Testis (tissue), 3 donors: ENCODE results near the gene AK4. TPM values are rescaled to one million over a fixed set of nuclear protein-coding genes. Genes with fewer than 3 reads are reported as not detected.
"Not testable (repeated sequence)": the region's sequence is repeated elsewhere in the genome, so short reads cannot be mapped to it uniquely, and the experiment has no call there.

Experiments used
- DNase-seq: peaks from one replicate; pipeline ENCODE4 v3.0.0-alpha.2; 2019
- H3K27ac ChIP-seq, 2 donors: fragments of 200-600 bp; sonication (generic); one replicate each; pipeline ENCODE4 v1.5.1; 2019
- H3K27me3 ChIP-seq: fragments of 200-600 bp; sonication (generic); one replicate; pipeline ENCODE4 v1.5.1; 2019
- H3K36me3 ChIP-seq: fragments of 200-600 bp; sonication (generic); one replicate; pipeline ENCODE4 v1.5.1; 2017; ENCODE audit warnings: low read depth; ENCODE audit errors: missing control alignments
- H3K4me1 ChIP-seq: fragments of 200-600 bp; sonication (generic); one replicate; pipeline ENCODE4 v1.5.1; 2019
- H3K4me3 ChIP-seq, 2 donors: fragments of 200-600 bp; sonication (generic); one replicate each; pipeline ENCODE4 v1.5.1; 2017 to 2019
- H3K9me3 ChIP-seq: fragments of 200-600 bp; sonication (generic); one replicate; pipeline ENCODE4 v1.5.1; 2017
- CTCF ChIP-seq, 3 experiments: fragments of 450-650 bp in 2 of 3; fragments of 200-600 bp in 1 of 3; sonication (generic) in 1 of 3; IDR thresholded peaks; one replicate each; pipeline ENCODE4 v1.5.1; 2016 to 2019; ENCODE audit warnings: antibody characterized with exemption in 3 of 3, mild to moderate bottlenecking in 2 of 3, moderate library complexity in 1 of 3
- POLR2A ChIP-seq: fragments of 450-650 bp; IDR thresholded peaks from one replicate; pipeline ENCODE4 v1.6.1; 2017; ENCODE audit warnings: antibody characterized with exemption, mild to moderate bottlenecking, moderate library complexity
- WGBS, 2 donors: methylation state at CpG; one replicate each; pipeline ENCODE4 v1.1.5; 2018; 5-methylcytosine and 5-hydroxymethylcytosine counted together
- intact Hi-C: fragments of 100-400 bp; cut with DNase I; formaldehyde crosslinking; loops from one replicate; pipeline ENCODE4 v1.15.1; 2023; ENCODE audit warnings: low total_unique reads
- polyA plus RNA-seq: library from polyadenylated mRNA; stranded (reverse); fragments of 350-450 nt; fragmentation: Illumina TruSeq; extraction: RNeasy Lipid Tissue Mini Kit (QIAGEN cat#74804); gene quantifications from one replicate; pipeline ENCODE4 v1.2.3, GENCODE V29; 2014; ENCODE audit warnings: low read depth, low replicate concordance; ENCODE audit not compliant: insufficient read depth
- total RNA-seq, 2 donors: library from RNA; depleted of rRNA; stranded (reverse); fragments of >200 nt; gene quantifications; one replicate each; pipeline ENCODE4 v1.2.3, GENCODE V29; 2016

Gene AK4
- total and polyA plus RNA-seq, 3 donors from 2014 or later: 29.0 to 42.0 (median 40.1) TPM

- H3K4me1 ChIP-seq: no peaks in the 10 kb centered on the region
- TF ChIP-seq CTCF (IDR thresholded peaks at IDR 0.05): no peak
- no peak for DNase-seq
- no peaks in the 10 kb centered on the region for H3K36me3 ChIP-seq
- no peaks in the 10 kb centered on the region for H3K27me3 ChIP-seq
- no peak overlapping the region for H3K27ac ChIP-seq
- no peaks in the 10 kb centered on the region for H3K9me3 ChIP-seq
- intact Hi-C loops: no loop called here
- WGBS, 2 donors: 93 to 97% methylated on average over 9 of the region's 9 CpGs
- no peak overlapping the region for H3K4me3 ChIP-seq
These were observed 12.0 kb downstream of the AK4 start for GRCh38 chr1:65159801-65160523.

- no peaks in the 10 kb centered on the region for H3K27me3 ChIP-seq
- intact Hi-C loops: no loop called here
- no peaks in the 10 kb centered on the region for H3K36me3 ChIP-seq
- no peaks in the 10 kb centered on the region for H3K4me1 ChIP-seq
- H3K4me3 ChIP-seq: no peak overlapping the region
- H3K9me3 ChIP-seq: no peaks in the 10 kb centered on the region
- H3K27ac ChIP-seq: no peak overlapping the region
- 90 to 92% methylated on average over 11 of the region's 11 CpGs for WGBS, 2 donors
- no peak for TF ChIP-seq POLR2A
- no peak for TF ChIP-seq CTCF (IDR thresholded peaks at IDR 0.05)
- no peak for DNase-seq
These were observed 15.3 kb downstream of the AK4 start for GRCh38 chr1:65163201-65163805.

- H3K27me3 ChIP-seq, intact Hi-C loops, H3K4me1 ChIP-seq, H3K4me3 ChIP-seq, DNase-seq, H3K27ac ChIP-seq, H3K36me3 ChIP-seq, H3K9me3 ChIP-seq: not testable (repeated sequence)
- 86 to 88% methylated on average over 3 of the region's 3 CpGs for WGBS, 2 donors
These were observed 16.1 kb downstream of the AK4 start for GRCh38 chr1:65164101-65164500.

- intact Hi-C loops: no loop called here
- TF ChIP-seq POLR2A (no peak), CTCF (IDR thresholded peaks at IDR 0.05) (no peak)
- DNase-seq: no peak
- no peak overlapping the region for H3K27ac ChIP-seq
- H3K36me3 ChIP-seq: no peaks in the 10 kb centered on the region
- H3K9me3 ChIP-seq: no peaks in the 10 kb centered on the region
- no peaks in the 10 kb centered on the region for H3K27me3 ChIP-seq
- H3K4me1 ChIP-seq: no peaks in the 10 kb centered on the region
- no peak overlapping the region for H3K4me3 ChIP-seq
These were observed 16.6 kb downstream of the AK4 start for GRCh38 chr1:65164633-65165032.

- H3K27me3 ChIP-seq: no peaks in the 10 kb centered on the region
- H3K27ac ChIP-seq: no peak overlapping the region
- DNase-seq: no peak
- H3K4me1 ChIP-seq: no peaks in the 10 kb centered on the region
- no peaks in the 10 kb centered on the region for H3K36me3 ChIP-seq
- intact Hi-C loops: no loop called here
- H3K4me3 ChIP-seq: no peak overlapping the region
- TF ChIP-seq CTCF (IDR thresholded peaks at IDR 0.05) (no peak), POLR2A (no peak)
- H3K9me3 ChIP-seq: no peaks in the 10 kb centered on the region
- WGBS, 2 donors: 73 to 82% methylated on average over 5 of the region's 5 CpGs
These were observed 17.4 kb downstream of the AK4 start for GRCh38 chr1:65165269-65165993.
